Measurements from ENCODE around the gene PKP4. TPM values are rescaled to one million over a fixed set of nuclear protein-coding genes. Genes with fewer than 3 reads are reported as not detected.

The PKP4 gene
- total and polyA plus RNA-seq, 2 of the 8 experiments (the other 6 are each of a cell fraction or from before 2014, with no cell fraction given) = 48.2 to 88.0 TPM

GRCh38 chr2:158699323-158699722, 242.6 kb downstream of the PKP4 start:
- H3K79me2 ChIP-seq (ENCODE audit: control insufficient read depth in 1 of 2, insufficient read depth in 2 of 2, low read length in 2 of 2) = no peaks in the 10 kb centered on the region
- no peak overlapping the region for H4K91ac ChIP-seq (replicated peaks; ENCODE audit: insufficient read length, low read length)
- POLR2A ChIA-PET (ENCODE audit: partially characterized antibody) = no interaction called here
- DNase-seq (ENCODE audit: low read depth in 1 of 2, low spot score in 2 of 2) (no peak), FAIRE-seq (no peak)
- no peak overlapping the region for H3K9ac ChIP-seq (replicated peaks in 1 of 4; ENCODE audit: extremely low read depth in 1 of 4, low read depth in 3 of 4, low read length in 3 of 4)
- H3K23ac ChIP-seq (ENCODE audit: insufficient read length) = no peak overlapping the region
- no peak overlapping the region for H4K5ac ChIP-seq (ENCODE audit: insufficient read length, low read depth, low read length)
- no peak overlapping the region for H2BK12ac ChIP-seq (ENCODE audit: low read depth, low read length)
- no peaks in the 10 kb centered on the region for H3K4me1 ChIP-seq (replicated peaks in 1 of 4; ENCODE audit: control insufficient read depth in 3 of 4, insufficient read depth in 4 of 4, low read length in 3 of 4)
- 0 out of 2 replicates have a peak overlapping the region, but pooled peaks have one; percentile 44 for H2AFZ ChIP-seq (ENCODE audit: low read length)
- H3K9me3 ChIP-seq (ENCODE audit: insufficient read depth in 2 of 2, low read depth in 1 of 2, low read length in 1 of 2) = no peaks in the 10 kb centered on the region
- H3K4ac ChIP-seq (replicated peaks; ENCODE audit: insufficient read length, low read depth, low read length) = no peak overlapping the region
- 98% methylated on average over 3 of the region's 6 CpGs; no CpG with 5 or more reads in 1 of the 2 experiments for WGBS, 2 experiments (ENCODE audit: extremely low coverage in 1 of 2, insufficient coverage in 1 of 2, insufficient read length in 1 of 2, insufficient replicate concordance in 2 of 2, low coverage in 1 of 2, low lambda C conversion rate in 2 of 2, missing lambda C conversion rate in 1 of 2)
- H2BK120ac ChIP-seq (replicated peaks; ENCODE audit: low read depth, low read length) = no peak overlapping the region
- H3K36me3 ChIP-seq (ENCODE audit: control insufficient read depth in 2 of 4, insufficient read depth in 4 of 4, low read length in 3 of 4) = no peaks in the 10 kb centered on the region
- no peaks in the 10 kb centered on the region for H4K20me1 ChIP-seq (replicated peaks in 1 of 2; ENCODE audit: control insufficient read depth in 1 of 2, insufficient read depth in 2 of 2, low read length in 2 of 2)
- H3K4me2 ChIP-seq (ENCODE audit: insufficient read depth in 1 of 2, low read depth in 2 of 2, low read length in 2 of 2) = no peak overlapping the region
- H3K27ac ChIP-seq (ENCODE audit: low read depth, low read length) = no peak overlapping the region
- no peak overlapping the region for H2BK20ac ChIP-seq (ENCODE audit: low read length)
- no peaks in the 10 kb centered on the region for H3K79me1 ChIP-seq (ENCODE audit: low read depth, low read length)
- H3K56ac ChIP-seq (replicated peaks; ENCODE audit: insufficient read length, low read depth, low read length) = no peak overlapping the region
- H3K23me2 ChIP-seq (ENCODE audit: low read depth, low read length) = no peaks in the 10 kb centered on the region
- H2AK5ac ChIP-seq (ENCODE audit: low read depth, low read length) = no peak overlapping the region
- H2BK15ac ChIP-seq (ENCODE audit: low read length) = no peak overlapping the region
- H3K18ac ChIP-seq (ENCODE audit: extremely low read depth, low read length) = no peak overlapping the region
- no peaks in the 10 kb centered on the region for H3K27me3 ChIP-seq (replicated peaks in 1 of 4; ENCODE audit: control insufficient read depth in 3 of 4, extremely low read depth in 1 of 4, insufficient read depth in 3 of 4, low read length in 3 of 4)
- no peak overlapping the region for H3K14ac ChIP-seq (ENCODE audit: insufficient read length)
- H2BK5ac ChIP-seq (ENCODE audit: low read depth, low read length) = no peak overlapping the region
- no peak overlapping the region for H3K4me3 ChIP-seq (ENCODE audit: extremely low read depth in 1 of 4, insufficient read depth in 2 of 4, low read depth in 3 of 4, low read length in 4 of 4)
- CTCF ChIA-PET (ENCODE audit: partially characterized antibody) = interaction anchor here (1.0 to 3.1 kb wide), 2 partner anchors 10 to 33 kb away, joined by 3 to 10 read pairs; no protein-coding TSS in a partner anchor
- H4K8ac ChIP-seq (ENCODE audit: extremely low read depth, insufficient read depth, low read length) = no peak overlapping the region
- TF ChIP-seq TAF7 (optimal IDR thresholded peaks at IDR 0.05; ENCODE audit: borderline replicate concordance, low read depth, low read length) (no peak), SIX5 (IDR thresholded peaks at IDR 0.05; ENCODE audit: low read depth, low read length) (no peak)
